DND-41 (cell line): ENCODE results near the gene PLEKHG1.

Experiments used
- EZH2 ChIP-seq: IDR thresholded peaks from 3 replicates; pipeline ENCODE4 v1.6.1; 2012; ENCODE audit warnings: borderline replicate concordance, low read depth, mild to moderate bottlenecking, moderate library complexity, low read length, inconsistent platforms; ENCODE audit not compliant: severe bottlenecking
- TF ChIP-seq, protein P1 (sequence below): IDR thresholded peaks from 2 replicates; pipeline ENCODE4 v1.5.1; 2012; ENCODE audit warnings: borderline replicate concordance, low read length, moderate library complexity, mild to moderate bottlenecking; ENCODE audit not compliant: poor library complexity, severe bottlenecking; ENCODE audit errors: extremely low read depth

DNA sequence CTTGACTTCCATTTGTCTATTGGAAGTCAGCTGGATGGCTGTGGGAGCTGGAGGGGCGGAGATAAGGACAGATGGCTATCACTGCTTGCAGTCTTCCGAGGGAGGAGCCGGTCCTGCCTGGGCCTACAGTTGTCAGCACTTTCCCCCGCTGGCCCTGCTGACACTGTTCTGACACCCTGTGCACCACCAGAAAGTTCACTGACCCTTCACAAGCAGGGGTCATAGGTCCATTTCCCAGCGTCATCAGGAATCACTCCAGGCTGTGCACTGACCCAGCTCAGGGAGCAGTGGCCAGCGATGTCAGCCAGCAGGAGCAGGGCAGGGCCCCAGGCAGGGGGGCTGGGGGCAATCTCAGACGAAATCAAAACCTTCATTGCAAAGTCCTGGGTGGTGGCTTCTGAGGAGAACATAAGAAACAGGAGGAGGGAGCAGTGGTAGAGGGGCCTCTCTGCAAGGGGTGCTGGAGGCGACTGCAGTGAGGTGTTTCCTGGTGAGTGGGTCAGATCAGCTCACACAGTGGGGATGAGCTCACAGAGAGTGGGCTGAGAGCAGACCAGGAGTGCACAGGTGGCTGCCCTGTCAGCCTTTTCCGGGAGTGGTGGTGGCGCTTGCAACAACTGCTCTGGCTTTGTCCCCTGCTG is 26.5 kb upstream of the PLEKHG1 start:
- TF ChIP-seq, protein P1, sequence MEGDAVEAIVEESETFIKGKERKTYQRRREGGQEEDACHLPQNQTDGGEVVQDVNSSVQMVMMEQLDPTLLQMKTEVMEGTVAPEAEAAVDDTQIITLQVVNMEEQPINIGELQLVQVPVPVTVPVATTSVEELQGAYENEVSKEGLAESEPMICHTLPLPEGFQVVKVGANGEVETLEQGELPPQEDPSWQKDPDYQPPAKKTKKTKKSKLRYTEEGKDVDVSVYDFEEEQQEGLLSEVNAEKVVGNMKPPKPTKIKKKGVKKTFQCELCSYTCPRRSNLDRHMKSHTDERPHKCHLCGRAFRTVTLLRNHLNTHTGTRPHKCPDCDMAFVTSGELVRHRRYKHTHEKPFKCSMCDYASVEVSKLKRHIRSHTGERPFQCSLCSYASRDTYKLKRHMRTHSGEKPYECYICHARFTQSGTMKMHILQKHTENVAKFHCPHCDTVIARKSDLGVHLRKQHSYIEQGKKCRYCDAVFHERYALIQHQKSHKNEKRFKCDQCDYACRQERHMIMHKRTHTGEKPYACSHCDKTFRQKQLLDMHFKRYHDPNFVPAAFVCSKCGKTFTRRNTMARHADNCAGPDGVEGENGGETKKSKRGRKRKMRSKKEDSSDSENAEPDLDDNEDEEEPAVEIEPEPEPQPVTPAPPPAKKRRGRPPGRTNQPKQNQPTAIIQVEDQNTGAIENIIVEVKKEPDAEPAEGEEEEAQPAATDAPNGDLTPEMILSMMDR, result no peak
- no peak for TF ChIP-seq EZH2
